HepG2 (cell line): ENCODE results near the gene PCNX1. TPM values are rescaled to one million over a fixed set of nuclear protein-coding genes. Genes with fewer than 3 reads are reported as not detected.

Experiments
- ATAC-seq: fragments of 200-7000 bp; cut with Tn5 transposase; 3 replicates; pipeline ENCODE4 v1.9.1; 2020; ENCODE audit warnings: mild to moderate bottlenecking, moderate library complexity
- BruUV-seq: library from RNA; stranded (reverse); fragments of 400-500 nt; replicated peaks from 2 replicates; lab custom pipeline; 2021; lab: Mats Ljungman, UMichigan
- CTCF ChIA-PET: fragments of 300-600 bp; formaldehyde crosslinking; extraction: SDS; loops from one replicate; lab custom pipeline; 2021; ENCODE audit warnings: low total read pairs, inconsistent platforms, low intra/inter-chr PET ratio; lab: Yijun Ruan, JAX
- POLR2A ChIA-PET: fragments of 350-600 bp; sonication (Branson Sonifier 250); formaldehyde crosslinking; loops from one replicate; lab custom pipeline; 2020; ENCODE audit warnings: antibody characterized with exemption, inconsistent platforms; lab: Yijun Ruan, JAX
- DNase-seq: peaks from one replicate; pipeline ENCODE4 v3.0.0-alpha.2; 2015; ENCODE audit warnings: low spot score
- FAIRE-seq: peaks from 3 replicates; lab custom pipeline; 2011; peaks lifted over from hg19 to GRCh38; lab: Jason Lieb, UNC
- H2AFZ ChIP-seq: one replicate; pipeline ENCODE4 v1.6.1; 2011; ENCODE audit warnings: low read length, inconsistent platforms
- H3K27ac ChIP-seq: fragments of 300-600 bp; 3 replicates; pipeline ENCODE4 v1.8.0; 2011; ENCODE audit warnings: mixed run types, mild to moderate bottlenecking, mixed read lengths, low read length, inconsistent platforms; ENCODE audit not compliant: insufficient read depth; ENCODE audit errors: extremely low read length
- H3K27me3 ChIP-seq, 2 experiments: fragments of 200-600 bp in 1 of 2; 2 replicates in 1 of 2; 3 replicates in 1 of 2; pipeline versions ENCODE4 v1.6.0 to v1.8.0; 2011; ENCODE audit warnings: low read length in 2 of 2, mild to moderate bottlenecking in 2 of 2, moderate library complexity in 2 of 2, inconsistent platforms in 1 of 2; ENCODE audit not compliant: insufficient read depth in 2 of 2, control insufficient read depth in 1 of 2
- H3K36me3 ChIP-seq, 2 experiments: fragments of 200-600 bp in 1 of 2; replicated peaks in 1 of 2; 2 replicates in 1 of 2; 3 replicates in 1 of 2; pipeline versions ENCODE4 v1.5.1 to v1.8.0; 2011; ENCODE audit warnings: low read length in 2 of 2, inconsistent platforms in 1 of 2; ENCODE audit not compliant: insufficient read depth in 2 of 2, control insufficient read depth in 1 of 2
- H3K4me1 ChIP-seq: 2 replicates; pipeline ENCODE4 v1.5.1; 2012; ENCODE audit warnings: low read length, inconsistent platforms; ENCODE audit not compliant: insufficient read depth
- H3K4me2 ChIP-seq: 2 replicates; pipeline ENCODE4 v1.6.0; 2011; ENCODE audit warnings: low read depth, low read length, inconsistent platforms
- H3K4me3 ChIP-seq, 3 experiments: fragments of 200-600 bp in 1 of 3; sonication (generic), shearing (Covaris generic) in 1 of 3; replicated peaks in 1 of 3; 2 replicates each; pipeline ENCODE4 v1.5.1; 2011 to 2016; ENCODE audit warnings: low read length in 3 of 3, inconsistent platforms in 2 of 3, low read depth in 2 of 3, mild to moderate bottlenecking in 2 of 3, control low read depth in 1 of 3, mixed read lengths in 1 of 3; ENCODE audit not compliant: insufficient read depth in 1 of 3
- H3K79me2 ChIP-seq: one replicate; pipeline ENCODE4 v1.6.1; 2011; ENCODE audit warnings: low read length, inconsistent platforms; ENCODE audit not compliant: insufficient read depth
- H3K9ac ChIP-seq: 2 replicates; pipeline ENCODE4 v1.6.0; 2011; ENCODE audit warnings: mild to moderate bottlenecking, low read depth, low read length, inconsistent platforms; ENCODE audit not compliant: insufficient read depth
- H3K9me3 ChIP-seq: 2 replicates; pipeline ENCODE4 v1.5.1; 2012; ENCODE audit warnings: mild to moderate bottlenecking, low read length
- H4K20me1 ChIP-seq: 2 replicates; pipeline ENCODE4 v1.6.0; 2011; ENCODE audit warnings: inconsistent platforms, mild to moderate bottlenecking, low read length, moderate library complexity; ENCODE audit not compliant: insufficient read depth
- ARNTL ChIP-seq: sonication (generic); formaldehyde crosslinking; IDR thresholded peaks from 2 replicates; pipeline ENCODE4 v1.4.0; 2020; ENCODE audit warnings: mild to moderate bottlenecking, missing genetic modification reagents
- DMAP1 ChIP-seq: IDR thresholded peaks from 2 replicates; pipeline ENCODE4 v1.6.1; 2016
- KAT7 ChIP-seq: IDR thresholded peaks from 2 replicates; pipeline ENCODE4 v1.6.1; 2018; ENCODE audit warnings: borderline replicate concordance, missing compliant biosample characterization
- KDM4B ChIP-seq: sonication (generic); formaldehyde crosslinking; IDR thresholded peaks from 2 replicates; pipeline ENCODE4 v1.4.0; 2020; ENCODE audit warnings: missing genetic modification reagents
- MAF1 ChIP-seq: sonication (generic); formaldehyde crosslinking; IDR thresholded peaks from 2 replicates; pipeline ENCODE4 v1.5.0; 2020; ENCODE audit warnings: missing genetic modification reagents, borderline replicate concordance
- PITX1 ChIP-seq: sonication (generic); formaldehyde crosslinking; IDR thresholded peaks from 2 replicates; pipeline ENCODE4 v1.5.1; 2020; ENCODE audit warnings: mild to moderate bottlenecking, missing genetic modification reagents
- RNF2 ChIP-seq: fragments of 450-650 bp; conservative IDR thresholded peaks from 2 replicates; pipeline ENCODE4 v1.6.1; 2016; ENCODE audit warnings: low read depth
- ZBTB40 ChIP-seq, 2 experiments: fragments of 450-650 bp in 1 of 2; sonication (generic) in 1 of 2; formaldehyde crosslinking in 1 of 2; IDR thresholded peaks; 2 replicates each; pipeline versions ENCODE4 v1.6.1 to v1.8.0; 2016 to 2022; ENCODE audit warnings: antibody characterized with exemption in 1 of 2, mild to moderate bottlenecking in 1 of 2, missing genetic modification reagents in 1 of 2
- ZBTB7B ChIP-seq: sonication (generic); formaldehyde crosslinking; IDR thresholded peaks from 2 replicates; pipeline ENCODE4 v1.4.0; 2020; ENCODE audit warnings: missing genetic modification reagents
- ZNF180 ChIP-seq: sonication (generic); formaldehyde crosslinking; IDR thresholded peaks from 2 replicates; pipeline ENCODE4 v1.4.0; 2020; ENCODE audit warnings: low read depth, missing genetic modification reagents, borderline replicate concordance
- ZNF562 ChIP-seq: sonication (generic); formaldehyde crosslinking; IDR thresholded peaks from 2 replicates; pipeline ENCODE4 v1.8.0; 2022; ENCODE audit warnings: missing genetic modification reagents, borderline replicate concordance
- ZNF614 ChIP-seq: IDR thresholded peaks from 2 replicates; pipeline ENCODE4 v1.6.1; 2018; ENCODE audit warnings: missing biosample characterization, missing genetic modification reagents, inconsistent platforms, borderline replicate concordance
- ZNF775 ChIP-seq: sonication (generic); formaldehyde crosslinking; IDR thresholded peaks from 2 replicates; pipeline ENCODE4 v1.4.0; 2020; ENCODE audit warnings: missing genetic modification reagents, mild to moderate bottlenecking, moderate library complexity, borderline replicate concordance
- ZSCAN22 ChIP-seq: sonication (generic); formaldehyde crosslinking; IDR thresholded peaks from 2 replicates; pipeline ENCODE4 v1.4.0; 2020; ENCODE audit warnings: mild to moderate bottlenecking, missing genetic modification reagents
- WGBS: methylation state at CpG from one replicate; pipeline ENCODE4 v1.1.6; 2017; ENCODE audit warnings: low lambda C conversion rate; 5-methylcytosine and 5-hydroxymethylcytosine counted together
- in situ Hi-C: cut with HindIII; loops from 2 replicates; pipeline ENCODE4 v1.10.0; 2017; ENCODE audit warnings: low pct_unique_long_range_greater_than_20kb; ENCODE audit not compliant: extremely low pct_ligation_motif_present
- intact Hi-C: fragments of 100-400 bp; cut with micrococcal nuclease; formaldehyde crosslinking; loops from one replicate; pipeline ENCODE4 v1.10.0; 2022; ENCODE audit not compliant: unreplicated experiment
- polyA plus RNA-seq, 8 experiments: library from polyadenylated mRNA; depleted of rRNA in 3 of 8; stranded (reverse) in 7 of 8; unstranded in 1 of 8; fragments of >200 nt; fragmentation: Illumina TruSeq in 4 of 8; extraction: Trizol in 4 of 8; gene quantifications; 2 replicates each; pipeline versions ENCODE4 v1.2.1 to v1.2.3, GENCODE V29; 2011 to 2016; ENCODE audit warnings: low read depth in 4 of 8, missing spikeins in 1 of 8, mixed read lengths in 1 of 8; ENCODE audit not compliant: insufficient read depth in 1 of 8
- total RNA-seq, 5 experiments: library from RNA; depleted of rRNA; stranded (reverse); fragments of >200 nt; fragmentation: Illumina TruSeq; extraction: Trizol; gene quantifications; 2 replicates each; pipeline ENCODE4 v1.2.3, GENCODE V29; 2016; ENCODE audit warnings: low read depth in 1 of 5

The PCNX1 gene
- total and polyA plus RNA-seq, 2 of the 13 experiments (the other 11 are each of a cell fraction or from before 2014, with no cell fraction given): 24.9 to 30.3 TPM

- TF ChIP-seq MAF1 (CRISPR knock-in tag): no peak
- no peak for TF ChIP-seq ZSCAN22 (CRISPR knock-in tag)
Observed at GRCh38 chr14:70882776-70883492, 24.3 kb upstream of the PCNX1 start (continued).

GRCh38 chr14:70884595-70885342 is 22.5 kb upstream of the PCNX1 start:
- DNase-seq (no peak), ATAC-seq (no peak), FAIRE-seq (no peak)
- TF ChIP-seq ZNF775 (CRISPR knock-in tag): no peak
- no peak for TF ChIP-seq ZBTB40 (IDR thresholded peaks at IDR 0.05)
- TF ChIP-seq ZBTB40 (CRISPR knock-in tag; IDR thresholded peaks at IDR 0.05): no peak
- no peak for TF ChIP-seq ZBTB7B
- no peak for TF ChIP-seq KAT7 (CRISPR knock-in tag)
- TF ChIP-seq ZNF180: no peak
- TF ChIP-seq PITX1 (CRISPR knock-in tag): no peak
- TF ChIP-seq ZNF614 (CRISPR knock-in tag): no peak
- no peak for TF ChIP-seq DMAP1 (CRISPR knock-in tag)
- TF ChIP-seq RNF2: no peak
- TF ChIP-seq ZNF562 (CRISPR knock-in tag): no peak
- TF ChIP-seq ARNTL (CRISPR knock-in tag): no peak
- no peak for TF ChIP-seq KDM4B (CRISPR knock-in tag)
- no peak overlapping the region for H3K27ac ChIP-seq
- no peak overlapping the region for H2AFZ ChIP-seq
- in situ Hi-C loops: no loop called here
- no peaks in the 10 kb centered on the region for H3K9me3 ChIP-seq
- ChIA-PET POLR2A (no interaction called here), CTCF (no interaction called here)
- WGBS: 49% methylated on average over 8 of the region's 8 CpGs
- intact Hi-C loops: no loop called here
- H3K36me3 ChIP-seq: no peaks in the 10 kb centered on the region
- H4K20me1 ChIP-seq: no peaks in the 10 kb centered on the region
- H3K27me3 ChIP-seq: peaks cover 0 to 17% of the 10 kb centered on the region in 2 experiments; a peak in 3 of 5 replicates
- H3K4me1 ChIP-seq: no peaks in the 10 kb centered on the region
- H3K9ac ChIP-seq: no peak overlapping the region
- no peak overlapping the region for H3K4me3 ChIP-seq
- H3K79me2 ChIP-seq: no peaks in the 10 kb centered on the region
- no TSS peak for BruUV-seq
- no peak overlapping the region for H3K4me2 ChIP-seq
